ENCODE results near the gene PXDN.

Gene PXDN

DNA sequence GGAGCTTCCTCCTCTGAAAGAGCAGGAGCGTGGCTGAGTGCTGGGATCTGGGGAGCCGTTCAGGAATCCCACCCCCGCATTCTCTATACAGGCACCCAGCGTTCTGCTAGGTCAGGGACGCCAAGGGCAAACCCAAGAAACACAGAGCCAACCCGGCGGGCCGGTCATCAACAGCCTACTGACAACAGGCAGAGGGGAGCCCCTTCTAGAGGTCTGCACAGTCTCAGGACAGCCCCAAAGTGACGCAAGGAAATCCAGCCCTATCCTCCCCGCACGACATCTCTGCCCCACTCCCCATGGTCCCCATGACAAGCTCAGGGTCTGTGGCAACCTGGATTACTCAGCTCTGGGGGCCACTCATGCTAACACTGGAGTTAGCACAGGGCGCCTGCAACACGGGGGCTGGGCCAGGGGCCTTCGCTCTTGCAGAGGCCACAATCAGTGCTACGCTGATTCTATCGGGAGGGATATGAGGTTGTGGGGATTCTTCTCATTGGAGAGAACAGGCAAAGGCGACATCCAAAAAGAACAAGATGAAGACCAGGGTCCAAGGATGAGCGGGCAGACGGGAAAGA is 81.6 kb downstream of the PXDN start:
- Histone ChIP-seq H3K79me2 (ENCODE audit: control insufficient read depth, insufficient read depth, low read length) (no peaks in the 10 kb centered on the region), H2BK15ac (replicated peaks; ENCODE audit: low read depth) (no peak overlapping the region), H3K18ac (ENCODE audit: low read length) (no peak overlapping the region), H2AK5ac (ENCODE audit: low read length) (no peak overlapping the region), H3K27ac (ENCODE audit: low read depth, low read length) (no peak overlapping the region), H4K5ac (ENCODE audit: low read length) (no peak overlapping the region), H3K9ac (ENCODE audit: low read length) (no peak overlapping the region), H3K4ac (ENCODE audit: low read depth, low read length) (no peak overlapping the region), H3K4me2 (ENCODE audit: low read length) (no peak overlapping the region), H3K79me1 (ENCODE audit: low read length) (no peaks in the 10 kb centered on the region), H3K23ac (ENCODE audit: low read length) (no peak overlapping the region), H2BK120ac (ENCODE audit: low read depth, low read length) (no peak overlapping the region), H3K56ac (ENCODE audit: low read length) (no peak overlapping the region), H3K4me1 (ENCODE audit: control insufficient read depth, low read depth, low read length) (no peaks in the 10 kb centered on the region), H3K4me3 (ENCODE audit: low read length) (no peak overlapping the region), H2BK5ac (ENCODE audit: low read length) (no peak overlapping the region), H4K8ac (ENCODE audit: low read depth, low read length) (no peak overlapping the region), H3K27me3 (ENCODE audit: insufficient read depth, low read length, poor library complexity) (no peaks in the 10 kb centered on the region), H3K36me3 (ENCODE audit: control insufficient read depth, insufficient read depth, low read length) (peaks cover 14% of the 10 kb centered on the region)
- DNase-seq = no peak
- WGBS (ENCODE audit: extremely low coverage, insufficient coverage, low lambda C conversion rate) = no CpG with 5 or more reads among the region's 19 CpGs

DNA sequence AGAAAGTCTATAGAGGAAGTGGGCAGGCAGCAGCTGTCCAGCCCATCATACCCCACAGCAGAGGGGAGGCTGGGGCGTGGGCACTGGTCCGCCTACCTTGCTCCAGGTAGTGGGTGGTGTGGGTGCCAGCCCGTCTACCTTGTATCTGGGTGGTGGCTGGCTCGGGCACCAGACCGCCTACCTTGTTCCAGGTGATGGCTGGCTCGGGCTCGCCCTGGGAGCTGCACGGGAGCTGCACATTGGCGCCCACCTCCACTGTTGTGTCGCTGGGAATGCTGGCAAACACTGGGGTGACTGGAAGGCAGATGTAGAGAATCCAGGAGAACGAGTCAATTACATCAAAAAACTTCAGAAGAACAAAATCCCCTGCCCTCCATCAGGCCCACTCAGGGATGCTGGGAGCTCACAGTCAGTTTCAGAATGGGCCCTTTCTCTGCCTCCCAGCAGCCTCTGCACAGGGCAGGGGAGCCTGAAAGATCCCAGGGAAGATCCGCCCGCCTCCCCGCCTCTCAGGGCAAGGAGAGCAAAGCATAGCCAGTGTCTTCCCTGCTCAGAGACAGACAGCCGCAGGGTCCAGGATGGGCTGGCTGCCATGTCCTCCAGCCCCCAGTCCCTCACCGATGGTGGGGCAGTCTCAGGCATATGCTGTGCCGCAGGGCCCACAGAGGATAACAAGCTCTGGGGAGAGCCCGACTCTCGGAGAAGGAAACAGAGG is 82.3 kb downstream of the PXDN start:
- Histone ChIP-seq H3K79me2 (ENCODE audit: control insufficient read depth, insufficient read depth, low read length) (no peaks in the 10 kb centered on the region), H3K36me3 (ENCODE audit: control insufficient read depth, insufficient read depth, low read length) (peaks cover 14% of the 10 kb centered on the region), H3K4me1 (ENCODE audit: control insufficient read depth, low read depth, low read length) (no peaks in the 10 kb centered on the region)

DNA sequence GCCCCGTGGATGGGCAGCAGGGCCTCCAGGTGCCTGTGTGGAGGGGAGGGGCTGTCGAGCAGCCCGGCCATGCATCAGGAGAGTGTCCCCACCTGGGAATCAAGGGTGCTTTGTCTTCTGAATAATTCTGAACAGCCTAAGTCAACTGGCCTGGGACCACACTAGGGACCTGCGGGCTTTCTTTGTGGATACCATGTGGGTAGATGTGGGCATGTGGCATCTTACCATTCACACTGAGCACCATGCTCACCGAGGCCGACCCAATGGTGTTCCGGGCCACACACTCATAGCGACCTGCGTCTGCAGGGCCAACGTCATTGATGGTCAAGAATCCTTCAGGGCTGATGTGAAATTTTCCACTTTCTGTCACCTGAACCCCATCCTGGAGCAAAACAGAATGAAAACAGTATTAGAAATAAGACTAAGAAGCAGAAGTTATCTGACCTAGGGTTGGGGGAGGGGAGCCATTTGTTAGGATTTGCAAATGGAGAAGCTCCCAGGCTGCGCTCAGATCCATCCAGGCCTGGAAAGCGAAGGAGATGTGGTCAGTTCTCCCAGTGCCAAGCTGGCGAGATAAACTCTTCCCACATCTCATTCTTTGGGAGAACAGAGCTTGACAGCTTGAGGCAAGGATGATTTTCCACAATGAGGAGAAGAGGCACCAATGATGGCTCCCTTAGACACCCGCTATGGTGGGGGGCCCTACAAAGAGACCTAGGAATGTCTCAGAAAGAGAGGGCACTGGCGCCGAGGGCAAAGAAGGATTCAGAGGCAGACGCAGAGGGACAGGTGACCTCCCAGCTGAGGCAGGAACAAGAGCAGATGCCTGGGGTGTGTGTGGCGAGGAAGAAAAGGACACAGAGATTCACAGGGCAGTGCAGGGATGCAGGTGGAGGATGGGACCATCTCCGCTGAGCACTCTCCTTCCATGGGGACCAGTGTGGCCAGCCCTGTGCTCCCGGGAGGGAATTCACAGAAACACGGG is 83.4 kb downstream of the PXDN start:
- WGBS (ENCODE audit: extremely low coverage, insufficient coverage, low lambda C conversion rate) = no CpG with 5 or more reads among the region's 21 CpGs
- Histone ChIP-seq H3K4me3 (ENCODE audit: low read length) (no peak overlapping the region), H3K27ac (ENCODE audit: low read depth, low read length) (no peak overlapping the region), H2BK5ac (ENCODE audit: low read length) (no peak overlapping the region), H3K4ac (ENCODE audit: low read depth, low read length) (no peak overlapping the region), H3K4me2 (ENCODE audit: low read length) (no peak overlapping the region), H3K56ac (ENCODE audit: low read length) (no peak overlapping the region), H3K27me3 (ENCODE audit: insufficient read depth, low read length, poor library complexity) (no peaks in the 10 kb centered on the region), H4K5ac (ENCODE audit: low read length) (no peak overlapping the region), H3K79me2 (ENCODE audit: control insufficient read depth, insufficient read depth, low read length) (no peaks in the 10 kb centered on the region), H3K18ac (ENCODE audit: low read length) (no peak overlapping the region), H4K8ac (ENCODE audit: low read depth, low read length) (no peak overlapping the region), H2BK120ac (ENCODE audit: low read depth, low read length) (no peak overlapping the region), H3K23ac (ENCODE audit: low read length) (no peak overlapping the region), H3K36me3 (ENCODE audit: control insufficient read depth, insufficient read depth, low read length) (peaks cover 14% of the 10 kb centered on the region), H3K79me1 (ENCODE audit: low read length) (no peaks in the 10 kb centered on the region), H3K9ac (ENCODE audit: low read length) (no peak overlapping the region), H3K4me1 (ENCODE audit: control insufficient read depth, low read depth, low read length) (no peaks in the 10 kb centered on the region), H2AK5ac (ENCODE audit: low read length) (no peak overlapping the region), H2BK15ac (replicated peaks; ENCODE audit: low read depth) (no peak overlapping the region)
- no peak for DNase-seq

More for the DNA sequence above, 82.3 kb downstream of the PXDN start:
- Histone ChIP-seq H3K27me3 (ENCODE audit: insufficient read depth, low read length, poor library complexity) (no peaks in the 10 kb centered on the region), H3K23ac (ENCODE audit: low read length) (no peak overlapping the region), H3K27ac (ENCODE audit: low read depth, low read length) (no peak overlapping the region), H3K79me1 (ENCODE audit: low read length) (no peaks in the 10 kb centered on the region), H3K56ac (ENCODE audit: low read length) (no peak overlapping the region), H3K9ac (ENCODE audit: low read length) (no peak overlapping the region), H4K5ac (ENCODE audit: low read length) (no peak overlapping the region), H2BK120ac (ENCODE audit: low read depth, low read length) (no peak overlapping the region), H3K18ac (ENCODE audit: low read length) (no peak overlapping the region), H2AK5ac (ENCODE audit: low read length) (no peak overlapping the region), H4K8ac (ENCODE audit: low read depth, low read length) (no peak overlapping the region), H3K4me3 (ENCODE audit: low read length) (no peak overlapping the region), H2BK5ac (ENCODE audit: low read length) (no peak overlapping the region), H3K4ac (ENCODE audit: low read depth, low read length) (no peak overlapping the region), H3K4me2 (ENCODE audit: low read length) (no peak overlapping the region), H2BK15ac (replicated peaks; ENCODE audit: low read depth) (no peak overlapping the region)
- DNase-seq = no peak
- no CpG with 5 or more reads among the region's 19 CpGs for WGBS (ENCODE audit: extremely low coverage, insufficient coverage, low lambda C conversion rate)

DNA sequence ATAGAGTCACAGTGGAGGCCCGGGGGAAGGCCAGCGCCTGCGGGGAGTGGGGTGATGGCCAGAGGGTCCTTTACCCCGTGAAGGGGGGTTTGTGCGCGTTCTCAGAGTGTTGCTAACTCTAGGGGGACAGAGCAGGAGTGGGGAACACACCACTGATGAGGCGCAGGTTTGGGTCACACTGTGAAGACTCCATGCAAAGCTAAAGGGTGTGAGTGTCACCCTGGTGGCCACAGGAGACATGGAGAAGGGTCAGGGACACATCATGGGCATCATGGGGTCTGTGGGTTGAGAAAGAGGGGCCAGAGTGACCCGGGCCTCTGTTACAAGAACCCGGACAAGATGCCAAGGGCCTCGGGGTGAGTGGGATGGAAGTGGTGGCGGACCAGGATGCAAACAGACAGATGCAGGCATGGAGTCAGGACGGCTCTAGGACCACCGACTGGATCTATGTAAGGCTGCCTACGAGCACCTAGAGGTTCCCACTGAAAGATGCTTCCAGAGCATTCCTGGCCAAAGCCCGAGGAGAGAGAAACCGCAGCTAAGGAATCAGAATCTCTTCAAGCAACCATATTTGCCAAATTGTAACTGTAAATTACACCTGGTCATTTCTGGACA is 84.3 kb downstream of the PXDN start:
- no peaks in the 10 kb centered on the region for H3K27me3 ChIP-seq (ENCODE audit: insufficient read depth, low read length, poor library complexity)
- no peak for DNase-seq
- H3K79me2 ChIP-seq (ENCODE audit: control insufficient read depth, insufficient read depth, low read length) = no peaks in the 10 kb centered on the region
- H2BK5ac ChIP-seq (ENCODE audit: low read length) = no peak overlapping the region
- no peak overlapping the region for H3K4me3 ChIP-seq (ENCODE audit: low read length)
- no peak overlapping the region for H3K56ac ChIP-seq (ENCODE audit: low read length)
- no peak overlapping the region for H3K9ac ChIP-seq (ENCODE audit: low read length)
- no peak overlapping the region for H2BK120ac ChIP-seq (ENCODE audit: low read depth, low read length)
- H3K4ac ChIP-seq (ENCODE audit: low read depth, low read length) = no peak overlapping the region
- H4K8ac ChIP-seq (ENCODE audit: low read depth, low read length) = no peak overlapping the region
- H3K36me3 ChIP-seq (ENCODE audit: control insufficient read depth, insufficient read depth, low read length) = peaks cover 13% of the 10 kb centered on the region
- no peaks in the 10 kb centered on the region for H3K4me1 ChIP-seq (ENCODE audit: control insufficient read depth, low read depth, low read length)
- H3K27ac ChIP-seq (ENCODE audit: low read depth, low read length) = no peak overlapping the region
- no CpG with 5 or more reads among the region's 16 CpGs for WGBS (ENCODE audit: extremely low coverage, insufficient coverage, low lambda C conversion rate)
- H2AK5ac ChIP-seq (ENCODE audit: low read length) = no peak overlapping the region
- H3K79me1 ChIP-seq (ENCODE audit: low read length) = peaks cover 2% of the 10 kb centered on the region
- H3K4me2 ChIP-seq (ENCODE audit: low read length) = no peak overlapping the region
- no peak overlapping the region for H4K5ac ChIP-seq (ENCODE audit: low read length)
- no peak overlapping the region for H2BK15ac ChIP-seq (replicated peaks; ENCODE audit: low read depth)
- H3K18ac ChIP-seq (ENCODE audit: low read length) = no peak overlapping the region
- H3K23ac ChIP-seq (ENCODE audit: low read length) = no peak overlapping the region

DNA sequence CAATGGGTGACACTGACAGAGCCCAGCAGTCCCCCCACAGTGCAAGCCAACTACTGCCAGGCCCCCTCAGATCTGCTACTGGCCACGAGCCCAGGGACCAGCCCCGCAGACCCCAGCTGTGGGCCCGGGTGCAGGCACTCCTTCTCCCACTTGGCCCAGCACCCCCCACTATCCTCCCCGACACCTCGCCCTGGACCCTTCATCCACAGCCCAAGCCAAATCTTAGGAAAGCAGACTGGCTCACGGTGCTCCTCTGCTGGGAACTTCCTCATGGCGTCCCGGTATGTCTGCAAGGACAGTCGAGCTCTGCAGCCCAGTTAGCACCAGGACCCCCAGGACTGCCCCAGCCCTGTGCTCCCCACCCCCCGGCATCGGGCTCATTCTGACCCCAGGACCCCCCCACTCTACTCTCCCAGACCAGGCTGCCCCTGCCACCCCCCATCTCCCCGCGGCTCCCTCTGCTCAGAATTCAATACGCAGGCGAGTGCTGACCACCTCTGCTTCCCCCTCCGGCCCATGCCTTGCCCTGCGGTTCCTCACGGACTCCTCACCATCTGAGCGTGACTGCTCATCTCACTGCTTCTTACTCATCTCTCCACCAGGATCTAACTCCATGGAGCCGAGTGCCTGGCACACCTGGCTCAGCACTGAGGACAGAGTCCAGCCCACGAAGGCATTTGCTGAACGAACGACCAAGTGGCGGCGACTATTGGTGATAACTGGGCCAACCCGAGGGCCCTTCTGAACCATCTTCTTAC is 85.7 kb downstream of the PXDN start:
- Histone ChIP-seq H2BK120ac (ENCODE audit: low read depth, low read length) (no peak overlapping the region), H3K79me2 (ENCODE audit: control insufficient read depth, insufficient read depth, low read length) (no peaks in the 10 kb centered on the region), H3K27me3 (ENCODE audit: insufficient read depth, low read length, poor library complexity) (no peaks in the 10 kb centered on the region), H3K27ac (ENCODE audit: low read depth, low read length) (no peak overlapping the region), H3K4me3 (ENCODE audit: low read length) (no peak overlapping the region), H2BK15ac (replicated peaks; ENCODE audit: low read depth) (no peak overlapping the region), H3K4me2 (ENCODE audit: low read length) (no peak overlapping the region), H4K8ac (ENCODE audit: low read depth, low read length) (no peak overlapping the region), H3K36me3 (ENCODE audit: control insufficient read depth, insufficient read depth, low read length) (peaks cover 6% of the 10 kb centered on the region), H2BK5ac (ENCODE audit: low read length) (no peak overlapping the region), H3K23ac (ENCODE audit: low read length) (no peak overlapping the region), H3K56ac (ENCODE audit: low read length) (no peak overlapping the region), H3K18ac (ENCODE audit: low read length) (no peak overlapping the region), H4K5ac (ENCODE audit: low read length) (no peak overlapping the region), H3K4ac (ENCODE audit: low read depth, low read length) (no peak overlapping the region), H3K9ac (ENCODE audit: low read length) (no peak overlapping the region), H2AK5ac (ENCODE audit: low read length) (no peak overlapping the region), H3K4me1 (ENCODE audit: control insufficient read depth, low read depth, low read length) (no peaks in the 10 kb centered on the region), H3K79me1 (ENCODE audit: low read length) (peaks cover 2% of the 10 kb centered on the region)
- DNase-seq = no peak
- no CpG with 5 or more reads among the region's 26 CpGs for WGBS (ENCODE audit: extremely low coverage, insufficient coverage, low lambda C conversion rate)

Data from mesendoderm (in vitro differentiated cells).